SK-N-SH (cell line): Measurements from ENCODE around the gene THSD4.

Experiments
- EZH2phosphoT487 ChIP-seq: fragments of 200-600 bp; sonication (generic); IDR thresholded peaks from 2 replicates; pipeline ENCODE4 v1.6.1; 2017; ENCODE audit warnings: low read depth, mixed run types, mild to moderate bottlenecking, antibody characterized with exemption, moderate library complexity, borderline replicate concordance
- FOSL2 ChIP-seq: IDR thresholded peaks from 2 replicates; pipeline ENCODE4 v1.4.0; 2012; ENCODE audit warnings: low read depth, mild to moderate bottlenecking, moderate library complexity, borderline replicate concordance
- TAF1 ChIP-seq: IDR thresholded peaks from 2 replicates; pipeline ENCODE4 v1.6.1; 2012; ENCODE audit warnings: low read depth, mild to moderate bottlenecking, low read length, moderate library complexity, borderline replicate concordance
- TEAD4 ChIP-seq: IDR thresholded peaks from 2 replicates; pipeline ENCODE4 v1.4.0; 2012; ENCODE audit warnings: mild to moderate bottlenecking, borderline replicate concordance; ENCODE audit not compliant: insufficient read depth
- TF ChIP-seq, protein P1 (sequence below): fragments of 200-600 bp; sonication (generic); IDR thresholded peaks from 2 replicates; pipeline ENCODE4 v1.6.1; 2017; ENCODE audit warnings: antibody characterized with exemption, mild to moderate bottlenecking, moderate library complexity

DNA sequence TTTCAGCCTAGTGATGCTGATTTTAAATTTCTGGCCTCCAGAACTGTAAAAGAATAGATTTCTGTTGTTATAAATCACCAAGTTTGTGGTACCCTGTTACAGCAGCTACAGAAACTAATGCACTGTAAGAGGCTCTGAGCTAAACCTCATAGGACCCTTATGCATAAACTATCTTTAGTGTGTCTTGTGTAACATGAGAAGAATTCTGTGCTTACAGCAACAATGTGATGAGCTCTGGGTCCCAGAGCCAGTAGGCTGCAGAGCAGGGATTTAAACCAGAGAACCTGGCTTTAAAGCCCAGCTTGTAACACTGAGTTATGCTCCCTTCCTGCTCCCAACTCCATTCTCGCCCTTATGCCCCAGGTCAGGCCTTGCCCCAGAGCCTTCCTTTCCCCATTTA is 113.1 kb downstream of the THSD4 start:
- no peak for TF ChIP-seq TAF1
- TF ChIP-seq FOSL2: no peak
- no peak for TF ChIP-seq TEAD4
- TF ChIP-seq, protein P1, sequence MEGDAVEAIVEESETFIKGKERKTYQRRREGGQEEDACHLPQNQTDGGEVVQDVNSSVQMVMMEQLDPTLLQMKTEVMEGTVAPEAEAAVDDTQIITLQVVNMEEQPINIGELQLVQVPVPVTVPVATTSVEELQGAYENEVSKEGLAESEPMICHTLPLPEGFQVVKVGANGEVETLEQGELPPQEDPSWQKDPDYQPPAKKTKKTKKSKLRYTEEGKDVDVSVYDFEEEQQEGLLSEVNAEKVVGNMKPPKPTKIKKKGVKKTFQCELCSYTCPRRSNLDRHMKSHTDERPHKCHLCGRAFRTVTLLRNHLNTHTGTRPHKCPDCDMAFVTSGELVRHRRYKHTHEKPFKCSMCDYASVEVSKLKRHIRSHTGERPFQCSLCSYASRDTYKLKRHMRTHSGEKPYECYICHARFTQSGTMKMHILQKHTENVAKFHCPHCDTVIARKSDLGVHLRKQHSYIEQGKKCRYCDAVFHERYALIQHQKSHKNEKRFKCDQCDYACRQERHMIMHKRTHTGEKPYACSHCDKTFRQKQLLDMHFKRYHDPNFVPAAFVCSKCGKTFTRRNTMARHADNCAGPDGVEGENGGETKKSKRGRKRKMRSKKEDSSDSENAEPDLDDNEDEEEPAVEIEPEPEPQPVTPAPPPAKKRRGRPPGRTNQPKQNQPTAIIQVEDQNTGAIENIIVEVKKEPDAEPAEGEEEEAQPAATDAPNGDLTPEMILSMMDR: no peak
- TF ChIP-seq EZH2phosphoT487: no peak
